Measurements from ENCODE around the gene CDC6.

Gene CDC6

DNA sequence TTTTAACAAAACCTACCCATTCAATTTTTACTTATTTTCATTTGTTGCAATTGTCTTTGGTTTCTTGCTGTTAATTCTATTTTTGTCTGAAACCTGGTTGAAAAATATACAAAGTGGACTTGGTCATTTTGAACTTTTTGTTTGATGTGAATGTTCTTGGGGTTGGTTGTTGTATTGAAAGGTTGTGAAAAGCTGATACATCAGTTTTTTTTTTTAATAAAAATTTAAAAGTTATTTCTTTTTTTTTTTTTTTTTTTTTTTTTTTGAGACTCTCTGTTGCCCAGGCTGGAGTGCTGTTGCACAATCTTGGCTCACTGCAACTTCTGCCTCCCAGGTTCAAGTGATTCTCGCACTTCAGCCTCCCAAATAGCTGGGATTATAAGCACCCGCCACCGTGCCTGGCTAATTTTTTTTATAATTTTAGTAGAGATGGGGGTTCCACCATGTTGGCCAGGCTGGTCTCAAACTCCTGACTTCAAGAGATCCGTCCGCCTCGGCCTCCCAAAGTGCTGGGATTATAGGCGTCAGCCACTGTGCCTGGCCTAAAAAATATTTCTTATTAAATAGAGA lies 39.7 kb upstream of the CDC6 start:
- CTCF ChIA-PET, result no interaction called here
- TF ChIP-seq, protein P1, sequence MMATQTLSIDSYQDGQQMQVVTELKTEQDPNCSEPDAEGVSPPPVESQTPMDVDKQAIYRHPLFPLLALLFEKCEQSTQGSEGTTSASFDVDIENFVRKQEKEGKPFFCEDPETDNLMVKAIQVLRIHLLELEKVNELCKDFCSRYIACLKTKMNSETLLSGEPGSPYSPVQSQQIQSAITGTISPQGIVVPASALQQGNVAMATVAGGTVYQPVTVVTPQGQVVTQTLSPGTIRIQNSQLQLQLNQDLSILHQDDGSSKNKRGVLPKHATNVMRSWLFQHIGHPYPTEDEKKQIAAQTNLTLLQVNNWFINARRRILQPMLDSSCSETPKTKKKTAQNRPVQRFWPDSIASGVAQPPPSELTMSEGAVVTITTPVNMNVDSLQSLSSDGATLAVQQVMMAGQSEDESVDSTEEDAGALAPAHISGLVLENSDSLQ (IDR thresholded peaks at IDR 0.05), result no peak
- TF ChIP-seq L3MBTL2 (conservative IDR thresholded peaks at IDR 0.05), result no peak
- TF ChIP-seq BHLHE40 (IDR thresholded peaks at IDR 0.05; ENCODE audit: borderline replicate concordance), result no peak
- no peak for TF ChIP-seq NFRKB (IDR thresholded peaks at IDR 0.05)
- no peak for TF ChIP-seq ELF4 (IDR thresholded peaks at IDR 0.05)
- TF ChIP-seq FOXK2 (IDR thresholded peaks at IDR 0.05), result no peak
- TF ChIP-seq ZNF384 (IDR thresholded peaks at IDR 0.05), result no peak
- no peak for TF ChIP-seq ARNT (IDR thresholded peaks at IDR 0.05)
- no peak for TF ChIP-seq HDGF (IDR thresholded peaks at IDR 0.05; ENCODE audit: borderline replicate concordance)
- no peak for TF ChIP-seq LEF1 (IDR thresholded peaks at IDR 0.05; ENCODE audit: borderline replicate concordance)
- TF ChIP-seq FOXA1 (IDR thresholded peaks at IDR 0.05), result no peak
- TF ChIP-seq SUZ12 (IDR thresholded peaks at IDR 0.05), result no peak
- TF ChIP-seq SP1 (IDR thresholded peaks at IDR 0.05), result no peak
- POLR2A ChIA-PET, result no interaction called here
- DNase-seq (ENCODE audit: extremely low spot score), result no peak

DNA sequence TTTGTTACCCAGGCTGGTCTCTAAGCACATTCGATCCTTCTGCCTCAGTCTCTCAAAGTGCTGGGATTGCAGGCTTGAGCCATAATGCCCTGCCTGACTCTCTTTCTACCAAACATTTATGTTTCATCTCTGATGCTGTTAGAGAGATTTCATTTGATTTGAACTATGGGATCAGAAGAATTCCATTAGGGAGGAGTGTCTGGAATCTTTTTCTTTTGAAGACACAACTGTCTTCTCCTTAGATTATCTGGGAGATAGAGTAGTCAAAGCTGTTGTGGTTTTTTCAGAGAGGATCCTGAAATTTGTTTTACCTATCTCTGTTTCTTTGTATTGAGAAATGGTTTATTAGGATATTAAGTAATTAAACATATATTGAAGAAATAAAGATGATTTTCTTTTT lies 39.2 kb upstream of the CDC6 start:
- ChIA-PET CTCF (no interaction called here), POLR2A (no interaction called here)
- TF ChIP-seq FOXM1 (IDR thresholded peaks at IDR 0.05; ENCODE audit: borderline replicate concordance) (no peak), CTBP1 (IDR thresholded peaks at IDR 0.05; ENCODE audit: borderline replicate concordance) (no peak), SP1 (IDR thresholded peaks at IDR 0.05) (no peak), FOXK2 (IDR thresholded peaks at IDR 0.05) (no peak), ZNF384 (IDR thresholded peaks at IDR 0.05) (no peak), NFRKB (IDR thresholded peaks at IDR 0.05) (no peak), FOXA1 (IDR thresholded peaks at IDR 0.05) (no peak), L3MBTL2 (conservative IDR thresholded peaks at IDR 0.05) (no peak), TARDBP (IDR thresholded peaks at IDR 0.05) (no peak), HDGF (IDR thresholded peaks at IDR 0.05; ENCODE audit: borderline replicate concordance) (no peak), ARNT (IDR thresholded peaks at IDR 0.05) (no peak), ELF4 (IDR thresholded peaks at IDR 0.05) (no peak), LEF1 (IDR thresholded peaks at IDR 0.05; ENCODE audit: borderline replicate concordance) (no peak), SUZ12 (IDR thresholded peaks at IDR 0.05) (no peak)
- TF ChIP-seq, protein P1 (IDR thresholded peaks at IDR 0.05), result no peak
- no peak for DNase-seq (ENCODE audit: extremely low spot score)

DNA sequence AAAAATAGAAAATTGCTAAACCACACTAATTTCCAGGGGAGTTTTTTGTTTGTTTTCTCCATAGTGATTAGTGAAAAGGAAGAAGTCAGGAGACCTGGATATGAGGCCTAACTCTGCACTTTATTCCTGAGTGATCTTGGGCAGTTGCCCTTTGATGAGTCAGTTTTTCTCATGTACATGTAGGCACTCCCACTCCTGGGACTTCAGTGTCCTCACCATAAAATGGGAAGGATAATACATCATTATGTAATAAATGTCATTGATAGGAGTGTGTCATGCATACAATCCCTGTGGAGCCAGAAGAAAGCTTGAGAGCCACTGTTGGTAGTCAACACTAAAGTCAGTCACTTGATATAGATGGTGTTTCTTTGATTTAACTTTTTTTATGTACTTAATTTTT lies 36.1 kb upstream of the CDC6 start:
- ChIA-PET CTCF (no interaction called here), POLR2A (interaction anchor here (0.6 to 1.2 kb wide), 3 partner anchors 33 to 167 kb away, joined by 3 to 5 read pairs (median 3); partner anchors contain the start of gene WIPF2)
- TF ChIP-seq CTBP1 (IDR thresholded peaks at IDR 0.05; ENCODE audit: borderline replicate concordance) (peak; percentile 51; the same call in 1 of the 2 replicates), ELF4 (IDR thresholded peaks at IDR 0.05) (no peak)
- TF ChIP-seq, protein P1 (IDR thresholded peaks at IDR 0.05), result peak; percentile 95
- peak; percentile 48 for DNase-seq (ENCODE audit: extremely low spot score)

DNA sequence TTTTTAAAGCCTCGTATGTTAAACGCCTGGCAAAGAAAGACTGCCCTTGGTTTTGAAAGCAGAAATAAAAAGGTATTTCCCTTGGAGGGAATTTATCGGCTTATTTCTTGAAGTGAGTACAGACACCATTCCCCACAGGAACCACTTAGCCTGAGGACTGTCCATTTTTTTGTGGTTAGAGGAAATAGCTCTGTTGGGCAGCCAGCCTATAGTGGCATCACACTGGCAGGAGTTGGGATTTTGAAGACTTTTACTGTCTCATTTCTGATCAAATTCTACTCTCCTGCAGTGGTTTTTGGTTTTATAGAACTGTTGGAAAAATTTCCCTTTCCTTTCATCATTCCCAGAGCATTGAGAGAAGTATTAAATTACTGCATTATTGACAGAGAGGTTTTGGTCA lies 34.1 kb upstream of the CDC6 start:
- DNase-seq (ENCODE audit: extremely low spot score), result no peak
- POLR2A ChIA-PET, result no interaction called here
- TF ChIP-seq, protein P1 (IDR thresholded peaks at IDR 0.05), result no peak
- TF ChIP-seq L3MBTL2 (conservative IDR thresholded peaks at IDR 0.05) (no peak), NFRKB (IDR thresholded peaks at IDR 0.05) (no peak), ZNF384 (IDR thresholded peaks at IDR 0.05) (no peak), SUZ12 (IDR thresholded peaks at IDR 0.05) (no peak), FOXM1 (IDR thresholded peaks at IDR 0.05; ENCODE audit: borderline replicate concordance) (no peak), CTBP1 (IDR thresholded peaks at IDR 0.05; ENCODE audit: borderline replicate concordance) (no peak), FOXA1 (IDR thresholded peaks at IDR 0.05) (no peak), FOXK2 (IDR thresholded peaks at IDR 0.05) (no peak), BHLHE40 (IDR thresholded peaks at IDR 0.05; ENCODE audit: borderline replicate concordance) (no peak), HDGF (IDR thresholded peaks at IDR 0.05; ENCODE audit: borderline replicate concordance) (no peak), TARDBP (IDR thresholded peaks at IDR 0.05) (no peak)
- CTCF ChIA-PET, result no interaction called here

DNA sequence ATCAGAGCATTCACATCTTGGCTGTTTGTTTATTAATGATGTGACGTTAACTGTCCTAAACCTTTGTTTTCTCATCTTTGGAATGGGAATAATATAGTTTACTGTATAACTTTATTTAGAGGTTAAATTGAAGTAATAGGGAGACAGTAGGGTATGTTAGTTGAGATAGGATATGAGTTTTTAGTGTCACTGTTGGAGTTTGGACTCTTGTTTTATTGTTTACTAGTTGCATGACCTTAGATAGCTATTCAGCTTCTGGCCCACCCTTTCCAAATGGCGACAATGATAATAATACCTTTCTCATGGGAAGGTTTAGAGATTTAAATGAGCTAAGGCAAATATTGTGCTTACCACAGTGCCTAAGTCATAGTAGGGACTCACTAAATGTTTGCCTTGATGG lies 28.2 kb upstream of the CDC6 start:
- DNase-seq (ENCODE audit: extremely low spot score), result no peak
- POLR2A ChIA-PET, result interaction anchor here (1.2 kb wide), 1 partner anchor 29 kb away, joined by 3 read pairs; the partner anchor contains the start of gene CDC6
- CTCF ChIA-PET, result interaction anchor here (0.6 kb wide), 1 partner anchor 147 kb away, joined by 5 read pairs; no protein-coding TSS in a partner anchor
- TF ChIP-seq FOXA1 (IDR thresholded peaks at IDR 0.05), result no peak
- no peak for TF ChIP-seq CTBP1 (IDR thresholded peaks at IDR 0.05; ENCODE audit: borderline replicate concordance)
- no peak for TF ChIP-seq LEF1 (IDR thresholded peaks at IDR 0.05; ENCODE audit: borderline replicate concordance)
- TF ChIP-seq L3MBTL2 (conservative IDR thresholded peaks at IDR 0.05), result no peak
- TF ChIP-seq FOXM1 (IDR thresholded peaks at IDR 0.05; ENCODE audit: borderline replicate concordance), result no peak
- TF ChIP-seq ZNF384 (IDR thresholded peaks at IDR 0.05), result no peak
- no peak for TF ChIP-seq ARNT (IDR thresholded peaks at IDR 0.05)
- no peak for TF ChIP-seq SUZ12 (IDR thresholded peaks at IDR 0.05)
- TF ChIP-seq NFRKB (IDR thresholded peaks at IDR 0.05), result no peak
- no peak for TF ChIP-seq TARDBP (IDR thresholded peaks at IDR 0.05)
- no peak for TF ChIP-seq HDGF (IDR thresholded peaks at IDR 0.05; ENCODE audit: borderline replicate concordance)
- no peak for TF ChIP-seq ELF4 (IDR thresholded peaks at IDR 0.05)
